ENCODE data around the gene EMP2.
"Not testable (repeated sequence)": the region's sequence is repeated elsewhere in the genome, so short reads cannot be mapped to it uniquely, and the experiment has no call there.

EMP2 gene

DNA sequence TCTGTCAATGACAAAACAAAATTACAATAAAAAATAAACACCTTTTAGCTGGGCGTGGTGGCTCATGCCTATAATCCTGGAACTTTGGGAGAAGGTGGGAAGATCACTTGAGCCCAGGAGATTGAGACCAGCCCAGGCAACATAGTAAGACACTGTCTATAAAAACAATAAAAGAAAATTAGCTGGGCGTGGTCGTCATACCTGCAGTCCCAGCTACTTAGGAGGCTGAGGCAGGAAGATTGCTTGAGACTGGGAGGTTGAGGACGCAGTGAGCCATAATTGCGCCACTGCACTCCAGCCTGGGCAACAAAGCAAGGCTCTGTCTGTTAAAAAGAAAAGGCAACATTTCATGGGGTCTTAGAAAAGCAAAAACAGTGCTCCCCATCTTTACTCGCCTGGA, 32.7 kb downstream of the EMP2 start:
- no peak for DNase-seq

DNA sequence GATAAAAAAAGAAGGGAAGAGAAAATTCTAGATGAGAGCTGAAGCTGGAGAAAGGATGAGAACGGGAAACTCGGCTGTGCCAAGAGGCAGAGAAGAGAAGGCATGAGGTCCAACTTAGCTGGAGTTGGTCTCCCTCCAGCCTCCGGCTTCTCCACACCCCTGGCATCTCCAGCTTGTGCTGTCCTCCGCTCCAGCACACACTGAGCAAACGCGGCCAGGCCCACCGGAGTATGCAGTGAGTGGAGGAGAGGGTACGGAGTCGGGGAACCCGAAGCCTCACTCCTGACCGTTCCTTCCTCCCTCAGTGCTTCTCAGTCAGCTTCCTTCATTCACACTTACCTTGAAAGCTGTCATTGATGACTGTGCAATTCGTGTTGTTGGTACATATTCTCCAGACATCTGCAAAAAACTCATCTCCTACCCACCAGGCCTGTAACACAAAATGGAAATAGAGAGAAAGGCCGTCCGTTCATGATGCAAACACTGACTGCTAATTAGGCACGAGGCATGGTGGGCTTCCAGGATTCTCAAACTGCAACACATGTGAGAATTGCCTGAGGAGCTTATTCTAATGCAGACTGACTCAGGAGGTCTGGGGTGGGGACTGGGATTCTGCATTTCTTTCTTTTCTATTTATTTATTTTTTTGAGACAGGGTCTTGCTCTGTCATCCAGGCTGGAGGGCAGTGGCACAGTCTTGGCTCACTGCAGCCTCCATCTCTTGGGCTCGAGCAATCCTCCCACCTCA, 37.0 kb downstream of the EMP2 start:
- DNase-seq, result no peak

DNA sequence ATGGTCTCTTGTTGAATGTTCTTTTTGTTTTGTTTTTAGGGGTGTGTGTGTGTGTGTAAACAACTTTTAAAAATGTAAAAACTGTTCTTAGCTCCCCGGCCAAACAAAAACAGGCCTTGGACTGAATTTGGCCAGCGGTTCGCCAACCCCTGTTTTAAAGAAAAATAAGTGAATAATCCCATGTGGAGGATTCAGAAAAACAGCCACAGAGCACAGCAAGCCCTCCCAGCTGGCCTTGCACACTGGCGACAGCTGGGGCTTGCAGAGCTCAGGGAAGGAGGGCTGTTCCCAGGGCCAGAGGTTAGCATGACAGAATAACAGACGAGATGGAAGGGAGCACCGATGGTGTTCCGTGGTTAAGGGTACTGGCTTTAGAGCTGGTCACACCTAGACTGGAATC, 39.0 kb downstream of the EMP2 start:
- DNase-seq, result no peak

DNA sequence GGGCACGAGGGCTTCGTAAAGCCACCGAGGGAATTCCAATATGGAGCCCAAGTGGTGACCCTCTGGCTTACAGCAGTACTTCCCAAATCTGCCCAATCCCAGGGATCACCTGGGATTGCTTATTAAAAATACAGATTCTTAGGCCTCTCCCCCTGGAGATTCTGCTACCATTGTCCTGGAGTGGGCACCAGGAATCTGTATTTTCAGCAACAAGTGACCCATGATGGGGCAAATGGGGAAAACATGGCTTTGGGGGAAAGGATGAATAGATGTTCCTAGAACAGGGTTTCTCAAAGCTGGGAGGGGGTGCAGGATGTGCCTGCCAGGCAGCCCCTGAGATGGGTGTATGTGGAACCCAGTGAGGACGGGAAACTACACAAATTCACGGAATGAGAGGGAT, 40.6 kb downstream of the EMP2 start:
- DNase-seq, result no peak

DNA sequence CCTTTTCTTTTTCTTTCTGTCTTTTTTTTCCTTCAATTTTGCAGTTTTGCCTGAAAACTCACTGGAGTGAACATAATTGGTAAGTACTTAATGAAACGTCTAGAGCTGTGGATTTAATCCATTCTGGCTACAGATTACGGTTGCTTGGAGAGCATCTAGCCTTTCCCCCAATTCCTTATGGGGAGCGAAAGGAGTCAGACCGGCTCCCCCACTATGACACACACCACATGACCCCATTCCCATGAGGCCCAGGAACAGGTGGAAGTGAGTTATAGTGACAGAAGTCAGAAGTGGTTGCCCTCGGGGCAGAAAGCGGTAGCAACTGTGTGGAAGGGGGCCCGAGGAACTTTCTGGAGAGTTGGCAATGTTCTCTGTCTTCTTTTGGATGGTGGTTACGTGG, 41.2 kb downstream of the EMP2 start:
- DNase-seq, result no peak

DNA sequence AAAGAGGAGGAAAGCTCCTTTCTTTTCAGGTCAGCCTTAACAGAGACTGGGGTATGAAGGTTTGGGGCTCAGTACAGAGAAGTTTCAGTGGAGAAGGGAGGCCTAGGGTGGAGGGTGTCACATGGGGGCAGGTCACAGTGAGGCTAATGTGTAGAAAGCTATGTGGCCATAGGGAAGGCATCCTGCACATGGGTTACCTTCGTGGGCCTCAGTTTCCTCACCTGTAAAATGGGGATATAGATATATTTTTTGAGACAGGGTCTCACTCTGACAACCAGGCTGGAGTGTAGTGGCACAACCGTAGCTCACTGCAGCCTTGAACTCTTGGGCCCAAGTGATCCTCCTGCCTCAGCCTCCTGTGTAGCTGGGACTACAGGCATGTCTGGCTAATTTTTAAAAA, 41.8 kb downstream of the EMP2 start:
- no peak for DNase-seq

DNA sequence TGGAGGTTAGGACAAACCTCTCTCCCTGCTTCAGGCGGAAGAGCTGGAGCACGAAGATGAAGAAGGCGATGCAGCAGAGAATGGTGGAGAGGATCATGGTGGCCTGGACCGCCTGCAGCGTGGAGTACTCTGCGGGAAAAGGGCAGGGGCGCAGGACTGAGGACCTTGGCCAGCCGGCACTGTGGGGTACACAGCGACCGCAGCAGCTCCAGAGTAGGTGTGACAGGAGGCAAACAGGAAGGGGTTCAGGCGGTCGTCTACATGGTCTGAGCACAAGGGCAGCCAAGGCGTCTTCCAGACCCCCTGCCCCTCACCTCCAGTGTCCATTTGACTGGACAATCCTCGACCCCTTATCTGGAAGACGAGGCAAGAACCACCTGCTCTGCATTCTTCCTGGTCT, 42.5 kb downstream of the EMP2 start:
- DNase-seq, result no peak

DNA sequence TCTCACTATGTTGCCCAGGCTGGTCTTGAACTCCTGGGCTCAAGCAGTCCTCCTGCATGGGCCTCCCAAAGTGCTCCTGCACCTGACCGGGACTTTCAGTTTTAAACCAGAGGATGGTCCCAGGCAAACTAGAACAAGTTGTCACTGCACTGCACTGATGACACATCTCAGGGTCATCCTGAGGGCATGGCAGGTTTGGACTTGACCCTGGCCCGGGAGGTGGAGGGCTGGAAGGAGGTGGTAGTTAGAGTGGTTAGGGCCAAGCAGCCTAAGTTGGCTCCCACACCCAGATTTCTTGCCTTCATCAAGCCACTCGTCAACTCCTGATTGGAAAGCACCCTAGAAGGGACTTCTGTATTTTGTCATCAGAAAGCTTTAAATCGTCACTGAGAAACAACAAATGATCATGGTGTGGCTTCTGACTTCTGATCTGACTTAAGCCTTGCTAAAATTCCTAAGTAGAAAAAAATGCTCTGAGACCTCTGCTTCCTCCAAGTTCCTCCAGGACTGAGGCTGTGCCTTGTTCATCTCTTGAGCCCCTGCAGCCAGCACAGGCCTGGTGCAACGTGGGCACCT, 43.5 kb downstream of the EMP2 start:
- DNase-seq, result no peak

DNA sequence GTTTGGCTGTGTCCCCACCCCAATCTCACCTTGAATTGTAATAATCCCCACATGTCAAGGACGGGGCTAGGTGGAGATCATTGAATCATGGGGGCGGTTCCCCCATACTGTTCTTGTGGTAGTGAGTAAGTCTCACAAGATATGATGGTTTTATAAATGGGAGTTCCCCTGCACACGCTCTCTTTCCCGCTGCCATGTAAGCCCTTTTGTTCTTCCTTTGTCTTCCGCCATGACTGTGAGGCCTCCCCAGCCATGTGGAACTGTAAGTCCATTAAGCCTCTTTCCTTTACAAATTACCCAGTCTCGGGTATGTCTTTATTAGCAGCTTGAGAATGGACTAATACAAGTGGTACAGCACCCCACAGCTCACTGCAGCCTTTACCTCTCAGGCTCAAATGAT, 44.1 kb downstream of the EMP2 start:
- not testable (repeated sequence) for DNase-seq

DNA sequence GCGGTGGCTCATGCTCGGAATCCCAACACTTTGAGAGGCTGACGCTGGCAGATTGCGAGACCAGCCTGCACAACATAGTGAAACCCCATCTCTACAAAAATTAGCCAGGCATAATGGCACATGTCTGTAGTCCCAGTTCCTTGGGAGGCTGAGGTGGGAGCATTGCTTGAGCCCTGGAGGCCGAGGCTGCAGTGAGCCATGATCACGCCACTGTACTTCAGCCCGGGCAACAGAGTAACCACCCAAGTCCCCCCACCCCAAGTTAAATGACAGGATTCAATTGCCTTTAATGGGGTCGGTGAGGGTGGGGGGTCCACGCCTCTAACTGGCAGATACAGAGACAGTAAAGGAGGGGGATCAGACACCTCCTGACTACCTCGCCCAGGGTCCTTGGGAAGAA, 44.9 kb downstream of the EMP2 start:
- DNase-seq, result no peak

DNA sequence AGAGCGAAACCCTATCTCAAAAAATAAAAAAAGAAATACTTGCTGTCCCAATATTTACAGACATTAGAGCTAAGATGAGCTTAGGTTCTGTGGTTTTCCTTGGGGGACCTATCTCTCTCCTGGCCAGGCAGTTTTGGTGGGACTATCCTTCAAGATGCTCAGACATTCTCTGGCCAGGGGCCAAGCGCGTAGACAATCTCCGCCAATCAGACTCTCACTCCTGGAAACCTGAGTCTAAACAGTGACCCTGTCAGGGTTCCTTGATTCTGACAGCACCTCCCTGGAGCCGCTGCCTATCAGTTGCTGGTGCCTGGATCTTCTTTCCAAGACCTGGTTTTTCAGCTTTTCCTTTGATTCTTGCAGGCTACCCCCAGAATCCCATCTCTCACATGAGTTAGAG, 45.6 kb downstream of the EMP2 start:
- DNase-seq, result no peak

DNA sequence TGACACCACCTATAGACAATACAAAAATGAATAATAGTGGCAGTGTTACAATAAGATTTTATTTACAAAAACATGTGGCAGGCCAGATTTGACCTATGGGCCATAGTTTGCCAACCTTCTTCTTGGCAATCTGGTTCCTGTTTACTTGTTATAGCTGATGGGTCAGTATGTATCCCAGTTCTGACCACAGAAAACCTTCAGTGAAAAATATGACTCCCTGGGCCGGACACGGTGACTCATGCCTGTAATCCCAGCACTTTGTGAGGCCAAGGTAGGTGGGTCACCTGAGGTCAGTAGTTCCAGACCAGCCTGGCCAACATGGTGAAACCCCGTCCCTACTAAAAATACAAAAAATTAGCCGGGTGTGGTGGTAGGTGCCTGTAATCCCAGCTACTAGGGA, 46.8 kb downstream of the EMP2 start:
- not testable (repeated sequence) for DNase-seq

DNA sequence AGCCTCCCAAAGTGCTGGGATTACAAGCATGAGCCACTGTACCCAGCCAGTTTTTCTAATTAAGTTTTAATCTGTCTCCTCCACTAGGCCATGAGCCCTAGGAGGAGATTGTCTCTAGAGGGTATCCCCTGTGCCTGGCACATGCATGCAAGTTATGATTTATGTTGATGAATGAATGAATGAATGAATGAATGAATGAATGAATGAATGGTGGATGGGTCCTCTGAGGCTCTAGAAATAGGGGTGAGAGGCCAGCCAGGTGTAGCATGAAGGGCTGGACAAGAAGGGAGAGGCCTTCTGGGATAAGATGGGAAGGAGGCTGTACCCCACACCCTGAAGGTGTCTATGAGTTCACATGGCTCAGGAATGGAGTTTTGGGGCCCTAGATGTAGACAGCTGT, 48.8 kb downstream of the EMP2 start:
- DNase-seq, result no peak

DNA sequence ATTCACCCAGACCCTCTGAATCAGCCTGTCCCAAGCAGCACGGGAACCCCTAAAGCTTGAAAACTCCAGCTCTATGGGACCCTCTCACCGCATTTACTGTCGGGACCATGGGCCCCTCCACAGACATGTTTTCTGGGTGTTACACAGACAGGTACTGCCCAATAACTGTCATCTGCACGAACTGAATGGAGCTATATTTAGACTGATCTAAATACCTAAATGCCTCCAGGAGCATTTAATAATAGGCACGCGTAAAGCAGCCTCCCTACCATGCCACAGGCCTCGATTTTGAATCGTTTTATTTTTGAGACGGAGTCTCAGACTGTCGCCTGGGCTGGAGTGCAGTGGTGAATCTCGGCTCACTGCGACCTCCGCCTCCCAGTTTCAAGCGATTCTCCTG, 49.7 kb downstream of the EMP2 start:
- no peak for DNase-seq

DNA sequence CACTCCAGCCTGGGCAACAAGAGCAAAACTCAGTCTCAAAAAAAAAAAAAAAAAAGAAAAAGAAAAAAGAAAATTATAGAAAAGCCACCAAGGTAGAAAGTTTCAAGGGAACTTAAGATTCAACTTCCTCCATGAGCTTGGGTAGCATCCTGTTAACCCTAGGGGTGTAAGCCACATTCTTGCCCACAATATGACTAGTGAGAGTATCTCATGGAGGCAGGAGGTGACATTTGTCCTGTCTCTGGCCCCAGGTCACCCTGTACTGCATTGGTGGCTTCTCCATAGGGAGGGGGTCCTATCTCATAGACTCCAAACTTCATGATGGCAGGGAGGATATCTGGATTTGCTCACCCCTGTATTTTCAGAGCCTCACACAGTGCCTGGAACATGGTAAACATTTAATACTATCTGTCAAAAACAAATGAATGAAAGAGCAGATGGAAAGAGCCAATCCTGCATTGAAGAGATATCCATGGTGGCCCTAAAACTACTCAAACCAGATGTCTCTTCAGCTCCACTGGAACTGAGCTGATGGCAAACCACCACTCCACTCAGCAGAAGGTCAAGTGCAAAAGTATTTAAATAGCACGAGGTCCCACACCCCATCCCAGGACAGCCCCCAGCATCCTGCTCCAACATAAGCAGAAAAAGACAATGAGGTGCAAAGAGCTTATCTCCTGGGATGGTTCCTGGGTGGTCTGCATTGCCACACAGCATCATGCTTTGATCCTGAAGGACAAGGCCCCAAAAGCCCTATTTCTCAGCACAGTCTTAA, 50.3 kb downstream of the EMP2 start:
- no peak for DNase-seq

DNA sequence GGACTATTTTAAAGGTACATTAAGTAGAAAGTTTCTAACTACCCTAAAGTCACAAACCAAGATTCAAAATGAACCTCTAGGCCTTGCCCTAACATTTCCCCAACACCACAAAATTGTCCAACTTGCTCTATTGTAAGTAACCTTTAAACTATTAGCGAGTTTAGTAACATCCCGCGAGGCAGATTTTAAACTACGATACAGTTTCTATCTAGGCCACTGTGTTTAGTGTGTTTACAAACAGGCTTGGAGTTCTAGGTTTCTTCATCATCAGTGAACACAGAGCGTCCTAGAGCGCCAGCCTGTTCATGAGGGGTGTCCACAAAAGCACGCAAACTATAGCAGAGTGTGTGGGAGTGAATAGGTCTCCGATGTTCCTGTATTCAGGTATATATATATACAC, 51.8 kb downstream of the EMP2 start:
- DNase-seq, result no peak

DNA sequence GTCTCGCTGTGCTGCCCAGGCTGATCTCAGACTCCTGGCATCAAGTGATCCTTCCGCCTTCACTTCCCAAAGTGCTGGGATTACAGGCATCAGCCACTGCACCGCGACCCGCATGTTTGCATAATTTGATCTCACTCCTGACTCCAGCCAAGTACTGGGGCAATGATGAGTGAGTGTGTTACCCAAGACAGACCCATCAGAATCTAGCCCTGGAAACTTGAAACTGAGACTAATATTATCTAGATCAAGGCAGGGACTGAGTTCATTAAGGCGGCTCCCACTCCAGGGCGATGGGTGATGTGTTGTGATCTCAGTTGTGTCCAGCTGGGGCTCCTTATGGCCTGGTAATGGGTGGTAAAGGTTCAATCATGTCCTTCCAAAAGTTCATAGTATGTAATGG, 53.4 kb downstream of the EMP2 start:
- no peak for DNase-seq

DNA sequence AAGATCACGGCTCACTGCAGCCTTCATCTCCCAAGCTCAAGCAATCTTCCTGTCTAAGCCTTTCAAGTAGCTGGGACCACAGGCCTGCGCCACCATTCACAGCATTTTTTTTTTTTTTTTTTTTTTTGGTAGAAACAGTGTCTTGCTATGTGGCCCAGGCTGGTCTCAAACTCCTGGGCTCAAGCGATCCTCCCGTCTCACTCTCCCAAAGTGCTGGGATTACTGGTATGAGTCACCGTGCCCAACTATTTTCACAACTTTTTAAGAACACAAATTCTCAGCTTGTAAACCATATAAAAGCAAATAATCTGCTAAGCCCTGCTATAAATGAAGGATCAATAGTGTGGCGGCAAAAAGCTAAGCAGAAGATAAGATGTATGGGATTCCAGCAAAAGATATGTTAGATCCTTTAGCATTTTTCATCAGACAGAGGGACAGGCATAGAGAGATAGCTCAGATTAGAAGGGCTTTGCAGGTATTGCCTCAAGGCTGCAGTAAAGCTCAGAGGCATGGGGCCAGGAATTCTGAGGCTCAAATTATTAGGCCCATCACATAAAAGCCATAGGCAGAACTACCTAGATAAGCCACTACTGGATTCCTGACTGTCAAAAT, 55.1 kb downstream of the EMP2 start:
- no peak for DNase-seq

DNA sequence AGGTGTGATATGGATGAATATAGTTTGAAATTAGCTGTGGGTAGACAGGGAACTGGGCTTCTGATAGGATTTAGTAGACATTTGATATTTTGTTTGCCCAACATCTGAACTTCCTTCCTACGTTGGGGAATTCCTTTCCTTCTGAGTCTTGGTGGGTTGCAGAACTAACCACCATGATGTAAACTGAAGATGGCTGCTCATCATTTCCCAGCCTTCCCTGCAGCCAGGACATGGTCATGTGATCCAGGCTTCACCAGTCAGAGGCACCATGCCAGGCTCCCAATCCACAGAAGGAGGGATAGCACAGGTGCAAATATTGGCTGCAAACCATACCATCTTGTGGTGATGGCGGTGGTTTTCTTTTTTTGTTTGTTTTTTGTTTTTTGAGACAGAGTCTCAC, 57.4 kb downstream of the EMP2 start:
- no peak for DNase-seq

DNA sequence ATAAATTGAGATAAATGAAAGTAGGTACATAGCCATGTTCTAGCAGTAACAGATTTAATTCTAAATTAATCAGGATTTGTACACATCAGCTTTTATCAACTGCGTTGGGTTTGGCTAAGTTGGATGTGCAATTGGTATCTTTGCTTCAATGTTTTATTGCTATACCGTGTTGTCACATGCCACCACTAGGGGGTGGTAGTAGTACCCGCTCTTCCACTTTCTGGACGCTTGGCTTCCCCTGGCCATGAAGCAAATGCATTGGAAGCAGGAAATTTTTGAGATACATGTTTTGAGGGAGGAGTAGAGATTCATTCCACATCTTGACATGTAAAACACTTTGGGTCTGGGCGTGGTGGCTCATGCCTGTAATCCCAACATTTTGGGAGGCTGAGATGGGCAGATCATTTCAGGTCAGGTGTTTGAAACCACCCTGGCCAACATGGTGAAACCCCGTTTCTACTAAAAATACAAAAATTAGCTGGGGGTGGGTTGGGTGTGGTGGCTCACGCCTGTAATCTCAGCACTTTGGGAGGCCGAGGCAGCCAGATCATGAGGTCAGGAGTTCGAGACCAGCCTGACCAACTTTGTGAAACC, 58.6 kb downstream of the EMP2 start:
- peak; percentile 24 for DNase-seq

DNA sequence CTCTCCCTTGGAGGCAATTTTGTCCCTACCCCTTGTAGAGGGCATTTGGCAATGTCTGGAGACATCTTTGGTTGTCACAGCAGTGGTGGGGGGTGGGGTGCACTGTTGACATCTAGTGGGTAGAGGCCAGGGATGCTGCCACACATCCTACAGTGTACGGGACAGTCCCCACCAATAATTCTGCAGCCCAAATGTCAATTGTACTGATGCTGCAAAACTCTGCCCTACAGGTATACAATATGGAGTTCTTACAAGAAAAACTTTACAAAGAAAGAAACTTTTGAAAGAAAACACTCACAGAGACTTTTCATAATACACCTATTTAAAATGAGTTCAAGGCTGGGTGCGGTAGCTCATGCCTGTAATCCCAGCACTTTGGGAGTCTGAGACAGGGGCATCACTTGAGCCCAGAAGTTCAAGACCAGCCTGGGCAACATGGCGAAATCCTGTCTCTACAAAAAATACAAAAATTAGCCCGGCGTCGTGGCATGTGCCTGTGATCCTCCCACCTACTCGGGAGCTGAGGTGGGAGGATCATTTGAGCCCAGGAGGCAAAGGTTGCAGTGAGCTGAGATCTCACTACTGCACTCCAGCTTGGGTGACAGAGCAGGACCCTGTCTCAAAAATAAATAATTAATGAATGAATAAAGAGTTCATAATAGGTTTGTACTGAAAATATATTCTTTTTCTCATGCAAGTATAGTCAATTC, 59.4 kb downstream of the EMP2 start:
- DNase-seq, result no peak

DNA sequence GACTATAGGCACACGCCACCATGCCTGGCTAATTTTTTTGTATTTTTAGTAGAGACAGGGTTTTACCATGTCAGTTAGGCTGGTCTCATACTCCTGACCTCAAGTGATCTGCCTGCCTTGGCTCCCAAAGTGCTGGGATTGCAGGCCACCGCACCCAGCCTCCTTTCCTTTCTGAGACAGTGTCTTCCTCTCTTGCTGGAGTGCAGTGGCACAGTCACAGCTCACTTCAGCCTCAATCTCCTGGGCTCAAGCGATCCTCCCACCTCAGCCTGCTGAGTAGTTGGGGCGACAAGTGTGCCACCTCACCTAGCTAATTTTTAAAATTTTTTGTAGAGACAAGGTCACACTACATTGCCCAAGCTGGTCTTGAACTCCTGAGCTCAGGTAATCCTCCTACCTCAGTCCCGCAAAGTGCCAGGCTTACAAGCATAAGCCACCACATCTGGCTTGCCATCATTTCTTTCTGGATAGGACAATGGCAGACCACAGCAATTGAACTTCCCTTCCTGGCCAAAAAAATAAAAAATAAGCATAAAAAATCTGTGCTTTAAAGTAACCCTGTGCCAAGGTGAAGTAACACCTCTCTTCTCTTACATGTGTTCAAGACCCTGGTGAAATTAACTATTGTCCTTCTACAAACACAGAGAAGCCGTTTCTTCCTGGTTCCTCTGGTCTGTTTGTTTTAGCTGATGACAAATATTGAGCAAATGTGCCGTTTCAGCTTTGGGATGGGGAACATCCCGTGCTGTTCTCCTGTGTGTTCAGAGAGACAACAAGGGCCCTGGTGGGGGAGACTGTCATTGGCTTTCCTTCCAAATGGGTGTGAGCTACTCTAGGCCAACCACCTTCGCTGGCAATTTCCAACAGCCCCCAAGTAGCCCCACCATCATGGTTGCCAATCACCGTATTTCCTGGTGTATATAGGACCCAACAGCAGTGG, 60.2 kb downstream of the EMP2 start:
- DNase-seq, result no peak
